GF-D8 (cell line): ENCODE data around the gene MTCL1.
"Not testable (repeated sequence)": the region's sequence is repeated elsewhere in the genome, so short reads cannot be mapped to it uniquely, and the experiment has no call there.

ENCODE experiments used
- DNase-seq: peaks from one replicate; lab custom pipeline; 2025; lab: John Stamatoyannopoulos, UW

Gene MTCL1

GRCh38 chr18:8744038-8744437 lies 38.7 kb downstream of the MTCL1 start:
- no peak for DNase-seq

GRCh38 chr18:8744656-8745055 lies 39.3 kb downstream of the MTCL1 start:
- DNase-seq, result no peak

GRCh38 chr18:8745355-8746014 lies 40.1 kb downstream of the MTCL1 start:
- DNase-seq, result no peak

GRCh38 chr18:8747440-8747937 lies 42.1 kb downstream of the MTCL1 start:
- no peak for DNase-seq

GRCh38 chr18:8749492-8749891 lies 44.1 kb downstream of the MTCL1 start:
- no peak for DNase-seq

- DNase-seq, result no peak
Measured at GRCh38 chr18:8750954-8751415, 45.6 kb downstream of the MTCL1 start.

- no peak for DNase-seq
Measured at GRCh38 chr18:8751692-8752091, 46.3 kb downstream of the MTCL1 start.

- no peak for DNase-seq
Measured at GRCh38 chr18:8752329-8752728, 47.0 kb downstream of the MTCL1 start.

GRCh38 chr18:8754995-8755960 lies 49.9 kb downstream of the MTCL1 start:
- no peak for DNase-seq

GRCh38 chr18:8756571-8756970 lies 51.2 kb downstream of the MTCL1 start:
- DNase-seq, result no peak

- no peak for DNase-seq
Measured at GRCh38 chr18:8757396-8757997, 52.1 kb downstream of the MTCL1 start.

GRCh38 chr18:8758466-8758865 lies 53.1 kb downstream of the MTCL1 start:
- DNase-seq, result no peak

GRCh38 chr18:8760984-8761383 lies 55.6 kb downstream of the MTCL1 start:
- DNase-seq, result no peak

GRCh38 chr18:8761535-8761934 lies 56.2 kb downstream of the MTCL1 start:
- not testable (repeated sequence) for DNase-seq

GRCh38 chr18:8762968-8763367 lies 57.6 kb downstream of the MTCL1 start:
- DNase-seq, result no peak

GRCh38 chr18:8763611-8764010 lies 58.3 kb downstream of the MTCL1 start:
- DNase-seq, result no peak

GRCh38 chr18:8765783-8766463 lies 60.6 kb downstream of the MTCL1 start:
- DNase-seq, result no peak

GRCh38 chr18:8766559-8767293 lies 61.4 kb downstream of the MTCL1 start:
- no peak for DNase-seq

- DNase-seq, result no peak
Measured at GRCh38 chr18:8767340-8767739, 62.0 kb downstream of the MTCL1 start.

- no peak for DNase-seq
Measured at GRCh38 chr18:8769509-8770095, 64.2 kb downstream of the MTCL1 start.

- no peak for DNase-seq
Measured at GRCh38 chr18:8770657-8771056, 65.3 kb downstream of the MTCL1 start.
